Skeletal muscle tissue (tissue), 4 donors: Measurements from ENCODE around the gene FMN1. TPM values are rescaled to one million over a fixed set of nuclear protein-coding genes. Genes with fewer than 3 reads are reported as not detected.

Experiments
- H3K27ac ChIP-seq: one replicate; pipeline ENCODE4 v1.7.0; 2013; ENCODE audit warnings: mild to moderate bottlenecking, low read depth, low read length, inconsistent platforms
- H3K27me3 ChIP-seq, 3 donors: one replicate each; pipeline ENCODE4 v1.7.0; 2013; ENCODE audit warnings: low read length in 3 of 3; ENCODE audit not compliant: control insufficient read depth in 3 of 3, insufficient read depth in 3 of 3
- H3K36me3 ChIP-seq, 3 donors: one replicate each; pipeline ENCODE4 v1.7.0; 2013; ENCODE audit warnings: low read length in 3 of 3; ENCODE audit not compliant: control insufficient read depth in 3 of 3, insufficient read depth in 3 of 3
- H3K4me1 ChIP-seq, 3 donors: one replicate each; pipeline ENCODE4 v1.7.0; 2013; ENCODE audit warnings: low read length in 3 of 3, mild to moderate bottlenecking in 3 of 3; ENCODE audit not compliant: control insufficient read depth in 3 of 3, insufficient read depth in 3 of 3
- H3K4me3 ChIP-seq, 3 donors: one replicate each; pipeline ENCODE4 v1.7.0; 2013; ENCODE audit warnings: low read length in 3 of 3
- H3K9ac ChIP-seq, 3 donors: one replicate each; pipeline ENCODE4 v1.7.0; 2013; ENCODE audit warnings: low read length in 3 of 3, mild to moderate bottlenecking in 3 of 3, moderate library complexity in 2 of 3, low read depth in 1 of 3
- H3K9me3 ChIP-seq, 3 donors: one replicate each; pipeline ENCODE4 v1.7.0; 2013; ENCODE audit warnings: low read length in 3 of 3; ENCODE audit not compliant: control insufficient read depth in 3 of 3
- total RNA-seq: library from RNA; depleted of rRNA; stranded (reverse); fragments of >200 nt; gene quantifications from one replicate; pipeline ENCODE4 v1.2.3, GENCODE V29; 2014
- donor health status: Osteomylitis.

Gene FMN1
- total RNA-seq, 1 donor from 2014 or later = 3.7 TPM

DNA sequence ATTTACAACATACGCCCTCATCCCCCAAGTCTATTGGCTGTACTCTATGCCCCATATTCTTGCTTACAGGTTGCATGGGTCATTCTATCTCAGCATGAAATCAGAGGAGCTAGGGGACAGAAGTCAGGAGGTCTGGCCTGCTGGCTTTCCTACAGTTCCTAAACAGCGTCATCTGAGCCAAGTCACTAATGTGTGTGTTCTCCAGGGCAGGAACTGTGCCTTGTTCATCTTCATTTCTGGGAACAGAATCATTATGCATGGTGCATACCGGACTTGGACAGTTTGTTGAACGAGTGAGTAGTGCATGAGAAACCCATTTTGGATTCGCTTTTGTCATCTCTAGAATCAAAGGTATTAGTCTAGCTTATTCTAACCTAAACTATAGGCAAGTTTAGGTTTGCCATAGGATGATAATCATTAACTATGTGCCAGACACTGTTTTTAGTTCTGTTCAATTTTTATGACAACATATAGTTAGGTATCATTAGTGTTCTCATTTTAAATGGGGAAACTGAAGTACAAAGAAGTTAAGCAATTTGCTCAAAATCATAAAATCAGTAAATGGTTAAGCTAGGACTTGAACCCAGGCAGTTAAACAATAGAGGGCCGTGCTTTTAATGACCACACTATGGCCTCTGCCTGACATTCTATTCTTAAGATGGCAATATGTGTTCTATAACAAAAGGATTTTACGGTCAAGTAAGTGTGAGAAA is 105.2 kb downstream of the FMN1 start:
- no peaks in the 10 kb centered on the region for H3K9me3 ChIP-seq
- no peak overlapping the region for H3K4me3 ChIP-seq
- H3K27ac ChIP-seq = no peak overlapping the region
- H3K4me1 ChIP-seq = peaks cover 12 to 25% (median 13%) of the 10 kb centered on the region in 3 donors
- H3K9ac ChIP-seq = no peak overlapping the region
- no peaks in the 10 kb centered on the region for H3K36me3 ChIP-seq
- peaks cover 0 to 3% (median 0%) of the 10 kb centered on the region in 3 donors for H3K27me3 ChIP-seq

DNA sequence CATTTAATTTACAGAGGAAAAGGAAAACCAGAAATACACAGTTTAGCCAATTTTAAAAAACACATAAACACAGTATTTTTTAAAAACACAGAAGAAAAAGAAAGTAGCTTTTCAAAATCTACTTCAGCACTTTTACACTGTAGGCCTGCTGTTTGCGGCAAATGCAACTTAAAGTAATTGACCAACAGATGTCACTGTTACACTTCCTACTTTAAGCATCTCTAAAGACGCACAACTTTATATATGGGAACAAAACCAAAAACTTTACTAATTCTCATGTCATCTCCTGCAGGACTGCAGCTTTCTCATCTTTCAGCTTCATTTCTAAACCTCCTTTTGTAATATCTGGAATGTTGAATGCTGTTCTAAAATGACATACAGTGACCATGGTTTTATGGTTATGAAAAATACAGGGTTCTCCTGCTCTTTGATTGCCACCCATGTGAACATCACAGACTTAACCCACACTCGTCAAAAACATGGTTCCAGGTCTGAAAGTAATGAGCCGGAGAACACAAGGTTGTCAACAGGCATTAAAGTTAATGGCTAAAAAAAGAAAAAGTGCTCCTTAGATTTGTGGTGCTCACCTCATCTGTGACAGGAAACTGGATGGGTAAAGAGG is 107.9 kb downstream of the FMN1 start:
- Histone ChIP-seq H3K36me3 (no peaks in the 10 kb centered on the region), H3K4me3 (no peak overlapping the region), H3K9ac (no peak overlapping the region), H3K9me3 (no peaks in the 10 kb centered on the region), H3K27ac (no peak overlapping the region), H3K4me1 (peaks cover 12 to 20% (median 13%) of the 10 kb centered on the region in 3 donors), H3K27me3 (peaks cover 0 to 3% (median 0%) of the 10 kb centered on the region in 3 donors)

DNA sequence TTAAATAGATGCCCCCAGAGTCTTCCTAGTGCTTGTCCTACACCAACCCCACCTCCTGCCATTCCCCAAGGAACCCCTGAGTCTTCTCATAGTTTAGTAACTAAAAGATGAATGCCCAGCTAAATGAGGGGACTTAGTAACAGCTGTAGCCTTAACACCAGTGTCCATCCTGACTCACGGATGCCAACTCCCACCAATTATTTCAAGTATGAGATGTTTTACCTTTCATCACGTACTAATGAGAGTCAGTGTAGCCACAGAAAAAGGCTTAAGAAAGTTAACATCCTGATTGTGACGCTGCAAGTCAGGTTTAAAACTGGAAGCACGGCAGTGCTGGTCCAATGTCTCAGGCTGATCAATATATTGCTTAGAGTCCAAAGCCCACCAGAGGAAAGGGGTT is 109.9 kb downstream of the FMN1 start:
- no peak overlapping the region for H3K9ac ChIP-seq
- H3K27me3 ChIP-seq = peaks cover 0 to 3% (median 0%) of the 10 kb centered on the region in 3 donors
- H3K9me3 ChIP-seq = no peaks in the 10 kb centered on the region
- H3K4me3 ChIP-seq = no peak overlapping the region
- H3K36me3 ChIP-seq = no peaks in the 10 kb centered on the region
- no peak overlapping the region for H3K27ac ChIP-seq
- peaks cover 4 to 10% (median 10%) of the 10 kb centered on the region in 3 donors for H3K4me1 ChIP-seq

DNA sequence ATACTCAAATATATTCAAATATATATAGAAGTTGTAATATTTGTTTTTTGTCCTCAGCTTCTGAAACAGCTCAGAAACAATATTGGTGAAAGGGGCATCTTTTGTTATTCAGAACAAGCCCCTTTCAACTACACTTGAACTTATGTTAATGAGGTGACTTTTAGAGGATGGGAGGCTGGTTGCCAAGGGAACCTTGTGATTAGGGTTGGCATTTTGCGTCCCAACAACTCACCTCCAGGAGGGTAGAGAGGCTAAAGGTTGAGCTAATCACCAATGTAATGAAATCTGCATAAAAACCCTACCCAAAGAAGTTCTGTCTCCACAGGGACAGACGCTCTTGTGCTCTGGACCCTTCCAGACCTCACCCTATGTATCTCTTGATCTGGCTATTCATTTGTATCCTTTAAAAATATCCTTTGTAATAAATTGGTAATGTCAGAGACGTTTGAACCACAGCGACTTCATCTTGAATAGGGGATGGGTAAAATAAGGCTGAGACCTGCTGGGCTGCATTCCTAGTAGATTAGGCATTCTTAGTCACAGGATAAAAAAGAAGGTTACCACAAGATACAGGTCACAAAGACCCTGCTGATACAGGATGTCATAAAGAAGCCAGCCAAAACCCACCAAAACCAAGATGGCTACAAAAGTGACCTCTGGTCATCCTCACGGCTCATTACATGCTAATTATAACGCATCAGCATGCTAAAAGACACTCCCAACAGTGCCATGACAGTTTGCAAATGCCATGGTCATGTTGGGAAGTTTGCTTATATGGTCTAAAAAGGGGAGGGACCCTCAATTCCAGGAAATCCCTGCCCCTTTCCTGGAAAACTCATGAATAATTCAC is 111.1 kb downstream of the FMN1 start:
- no peaks in the 10 kb centered on the region for H3K36me3 ChIP-seq
- H3K4me3 ChIP-seq = no peak overlapping the region
- H3K9ac ChIP-seq = no peak overlapping the region
- H3K9me3 ChIP-seq = no peaks in the 10 kb centered on the region
- H3K4me1 ChIP-seq = no peaks in the 10 kb centered on the region
- H3K27ac ChIP-seq = no peak overlapping the region
- H3K27me3 ChIP-seq = peaks cover 0 to 3% (median 0%) of the 10 kb centered on the region in 3 donors

DNA sequence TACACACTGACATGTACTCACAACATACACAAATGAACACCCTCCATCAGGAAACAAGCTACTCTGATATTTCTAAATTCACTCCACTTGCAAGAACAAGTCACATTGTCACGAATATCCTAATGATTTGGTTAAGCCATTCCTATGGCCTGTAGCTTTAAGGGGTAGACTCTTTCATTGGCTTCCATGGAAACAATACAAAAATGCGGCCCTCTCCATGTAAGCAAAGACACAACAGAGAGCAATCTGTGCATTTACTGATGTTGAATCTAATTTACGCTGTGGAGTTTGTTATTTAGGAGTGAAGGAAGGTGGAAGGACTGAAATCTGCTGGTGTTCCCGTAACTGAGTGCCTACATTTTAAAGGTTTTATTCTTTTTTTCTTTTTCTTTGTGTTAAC is 114.5 kb downstream of the FMN1 start:
- no peak overlapping the region for H3K27ac ChIP-seq
- no peaks in the 10 kb centered on the region for H3K4me1 ChIP-seq
- no peak overlapping the region for H3K9ac ChIP-seq
- no peak overlapping the region for H3K4me3 ChIP-seq
- peaks cover 0 to 3% (median 0%) of the 10 kb centered on the region in 3 donors for H3K27me3 ChIP-seq
- H3K36me3 ChIP-seq = no peaks in the 10 kb centered on the region
- H3K9me3 ChIP-seq = no peaks in the 10 kb centered on the region

DNA sequence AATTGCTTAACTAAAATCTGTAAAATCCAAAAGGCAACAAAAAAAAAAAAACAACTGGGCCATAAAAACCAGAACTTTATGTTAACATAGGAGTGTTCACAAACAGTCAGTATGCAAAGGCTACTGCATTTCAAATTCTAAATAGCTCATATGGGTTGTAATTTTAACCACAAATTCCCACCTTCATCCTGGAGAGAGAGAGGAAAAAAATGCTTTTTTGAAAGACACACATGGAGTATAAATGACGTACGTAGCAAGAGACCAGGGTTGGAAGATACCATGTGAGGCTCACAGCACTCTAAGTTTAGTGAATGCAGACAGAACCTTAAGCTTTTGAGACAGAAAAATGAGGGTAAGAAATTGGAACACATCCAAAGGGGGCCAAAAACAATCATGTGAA is 115.9 kb downstream of the FMN1 start:
- Histone ChIP-seq H3K36me3 (no peaks in the 10 kb centered on the region), H3K4me1 (no peaks in the 10 kb centered on the region), H3K27ac (no peak overlapping the region), H3K27me3 (no peaks in the 10 kb centered on the region), H3K9ac (no peak overlapping the region), H3K9me3 (no peaks in the 10 kb centered on the region), H3K4me3 (no peak overlapping the region)

DNA sequence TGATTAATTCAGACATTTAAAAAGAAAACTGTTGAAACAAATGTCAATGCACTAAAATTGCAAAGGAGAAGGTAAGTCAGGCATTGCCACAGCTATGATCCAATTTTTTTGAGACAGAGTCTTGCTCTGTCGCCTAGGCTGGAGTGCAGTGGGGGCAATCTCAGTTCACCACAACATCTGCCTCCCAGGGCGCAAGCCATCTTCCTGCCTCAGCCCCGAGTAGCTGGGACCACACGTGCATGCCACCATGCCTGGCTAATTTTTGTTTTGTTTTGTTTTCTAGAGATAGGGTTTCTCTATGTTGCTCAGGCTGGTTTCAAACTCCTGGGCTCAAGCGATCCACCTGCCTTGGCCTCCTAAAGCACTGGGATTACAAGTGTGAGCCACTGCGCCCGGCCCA is 117.6 kb downstream of the FMN1 start:
- Histone ChIP-seq H3K9me3 (no peaks in the 10 kb centered on the region), H3K36me3 (no peaks in the 10 kb centered on the region), H3K9ac (no peak overlapping the region), H3K4me3 (no peak overlapping the region), H3K4me1 (no peaks in the 10 kb centered on the region), H3K27me3 (no peaks in the 10 kb centered on the region), H3K27ac (no peak overlapping the region)

DNA sequence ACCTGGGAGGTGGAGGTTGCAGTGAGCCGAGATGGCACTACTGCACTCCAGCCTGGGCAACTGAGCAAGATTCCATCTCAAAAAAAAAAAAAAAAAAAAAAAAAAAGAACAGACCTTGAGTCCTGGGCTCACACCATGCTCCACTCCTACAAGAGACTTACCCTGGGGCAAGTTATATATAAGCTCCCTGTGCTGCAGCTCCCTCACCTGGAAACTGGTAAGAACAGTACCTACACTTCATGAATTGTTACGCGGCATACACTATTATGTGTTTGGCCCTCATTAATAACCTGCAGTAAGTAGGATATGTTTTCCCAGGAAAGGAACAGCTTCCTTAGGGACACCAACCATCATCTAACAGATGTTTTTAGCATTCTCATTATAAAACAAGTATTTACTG is 119.6 kb downstream of the FMN1 start:
- H3K27ac ChIP-seq = no peak overlapping the region
- H3K27me3 ChIP-seq = no peaks in the 10 kb centered on the region
- H3K4me1 ChIP-seq = no peaks in the 10 kb centered on the region
- no peak overlapping the region for H3K4me3 ChIP-seq
- no peaks in the 10 kb centered on the region for H3K9me3 ChIP-seq
- no peaks in the 10 kb centered on the region for H3K36me3 ChIP-seq
- no peak overlapping the region for H3K9ac ChIP-seq

DNA sequence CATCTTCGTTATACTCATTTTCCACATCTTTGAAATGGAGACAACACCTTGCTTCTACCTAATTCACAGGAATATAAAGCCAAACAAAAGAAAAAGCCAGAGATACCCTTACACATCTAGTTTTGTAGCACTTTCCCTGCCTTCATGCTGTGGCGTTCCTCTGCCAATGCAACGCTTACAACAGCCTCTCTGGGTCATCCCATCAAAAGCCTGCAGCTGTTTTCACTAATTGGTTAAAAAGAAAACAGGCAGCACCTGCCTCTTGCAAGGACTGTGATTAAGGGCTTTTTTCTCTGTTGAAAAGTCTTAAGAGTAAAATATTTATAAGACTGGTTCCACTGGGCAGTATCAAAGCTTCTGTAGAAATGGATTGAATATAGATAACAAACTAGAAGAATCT is 120.3 kb downstream of the FMN1 start:
- Histone ChIP-seq H3K27ac (no peak overlapping the region), H3K9ac (no peak overlapping the region), H3K36me3 (no peaks in the 10 kb centered on the region), H3K4me1 (peaks cover 2 to 3% (median 3%) of the 10 kb centered on the region in 3 donors), H3K4me3 (no peak overlapping the region), H3K27me3 (no peaks in the 10 kb centered on the region), H3K9me3 (no peaks in the 10 kb centered on the region)

DNA sequence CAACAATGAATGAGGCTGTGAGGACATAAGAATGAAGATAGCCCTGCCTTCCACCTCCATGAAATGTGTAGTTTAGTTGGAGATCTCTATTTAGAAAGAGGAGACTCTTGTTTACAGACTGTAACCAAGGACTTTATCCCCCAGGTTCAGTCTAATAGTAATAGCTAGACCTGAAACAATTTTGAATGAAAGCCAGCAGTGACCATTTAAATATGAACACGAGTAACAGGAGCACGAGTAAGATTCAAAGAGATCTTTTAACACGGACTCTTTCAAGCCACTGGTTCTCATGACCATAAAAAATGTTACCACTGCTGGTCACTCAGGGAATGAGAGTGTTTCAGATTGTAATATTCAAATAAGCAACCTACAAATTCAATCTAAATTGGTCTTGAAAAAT is 123.1 kb downstream of the FMN1 start:
- Histone ChIP-seq H3K9me3 (no peaks in the 10 kb centered on the region), H3K27me3 (peaks cover 0 to 5% (median 0%) of the 10 kb centered on the region in 3 donors), H3K27ac (no peak overlapping the region), H3K4me3 (no peak overlapping the region), H3K9ac (no peak overlapping the region), H3K36me3 (no peaks in the 10 kb centered on the region), H3K4me1 (peaks cover 17 to 23% (median 21%) of the 10 kb centered on the region in 3 donors)
